GM19455 (cell line): ENCODE results near the gene SATB2.

ENCODE experiments used
- ATAC-seq: cut with Tn5 transposase; IDR thresholded peaks from one replicate; pipeline ENCODE4 v1.9.1; 2021; ENCODE audit not compliant: unreplicated experiment

Gene SATB2

GRCh38 chr2:199452991-199453379, 4.8 kb downstream of the SATB2 start:
- no peak for ATAC-seq

GRCh38 chr2:199452260-199452990, 5.3 kb downstream of the SATB2 start:
- ATAC-seq = no peak

GRCh38 chr2:199449956-199450355, 7.8 kb downstream of the SATB2 start:
- ATAC-seq = no peak

GRCh38 chr2:199449455-199449854, 8.3 kb downstream of the SATB2 start:
- no peak for ATAC-seq

GRCh38 chr2:199446996-199447576, 10.7 kb downstream of the SATB2 start:
- no peak for ATAC-seq

GRCh38 chr2:199444749-199445148, 13.0 kb downstream of the SATB2 start:
- ATAC-seq = no peak

- no peak for ATAC-seq
These were observed 14.1 kb downstream of the SATB2 start for GRCh38 chr2:199443589-199444130.

GRCh38 chr2:199442173-199442572, 15.6 kb downstream of the SATB2 start:
- ATAC-seq = no peak

GRCh38 chr2:199441759-199442158, 16.0 kb downstream of the SATB2 start:
- ATAC-seq = no peak

GRCh38 chr2:199440118-199440517, 17.6 kb downstream of the SATB2 start:
- ATAC-seq = no peak

GRCh38 chr2:199439542-199439941, 18.2 kb downstream of the SATB2 start:
- no peak for ATAC-seq

- no peak for ATAC-seq
These were observed 18.7 kb downstream of the SATB2 start for GRCh38 chr2:199439066-199439465.

GRCh38 chr2:199434555-199434954, 23.2 kb downstream of the SATB2 start:
- ATAC-seq = no peak

- ATAC-seq = no peak
These were observed 24.4 kb downstream of the SATB2 start for GRCh38 chr2:199433204-199433832.

- no peak for ATAC-seq
These were observed 26.0 kb downstream of the SATB2 start for GRCh38 chr2:199431746-199432213.

- ATAC-seq = no peak
These were observed 27.5 kb downstream of the SATB2 start for GRCh38 chr2:199430214-199430613.

GRCh38 chr2:199428291-199428690, 29.4 kb downstream of the SATB2 start:
- no peak for ATAC-seq

GRCh38 chr2:199424160-199424559, 33.6 kb downstream of the SATB2 start:
- ATAC-seq = no peak

- no peak for ATAC-seq
These were observed 38.3 kb downstream of the SATB2 start for GRCh38 chr2:199419428-199419827.

GRCh38 chr2:199414465-199414864, 43.3 kb downstream of the SATB2 start:
- ATAC-seq = no peak

GRCh38 chr2:199414001-199414400, 43.7 kb downstream of the SATB2 start:
- no peak for ATAC-seq
